Liver (tissue), 3 donors: ENCODE measurements around the gene TREH.

Source experiments
- CTCF ChIP-seq: fragments of 150-350 bp; IDR thresholded peaks from 2 replicates; pipeline ENCODE4 v1.5.1; 2017; ENCODE audit warnings: improper control_type of control experiment, low read depth, low read length; ENCODE audit not compliant: missing input control
- GABPA ChIP-seq, 2 donors: IDR thresholded peaks in 1 of 2; conservative IDR thresholded peaks in 1 of 2; 2 replicates each; pipeline ENCODE4 v1.6.1; 2016; ENCODE audit warnings: antibody characterized with exemption in 2 of 2, mild to moderate bottlenecking in 1 of 2, moderate library complexity in 1 of 2
- HNF4G ChIP-seq: IDR thresholded peaks from 2 replicates; pipeline ENCODE4 v1.6.1; 2016; ENCODE audit warnings: antibody characterized with exemption
- JUND ChIP-seq, 2 donors: IDR thresholded peaks; 2 replicates each; pipeline ENCODE4 v1.6.1; 2016; ENCODE audit warnings: antibody characterized with exemption in 2 of 2
- RAD21 ChIP-seq, 2 donors: IDR thresholded peaks; 2 replicates each; pipeline ENCODE4 v1.6.1; 2016; ENCODE audit warnings: antibody characterized with exemption in 2 of 2, mild to moderate bottlenecking in 2 of 2
- RXRA ChIP-seq, 2 donors: IDR thresholded peaks; 2 replicates each; pipeline ENCODE4 v1.6.1; 2017 to 2018; ENCODE audit warnings: antibody characterized with exemption in 2 of 2, mild to moderate bottlenecking in 1 of 2
- TAF1 ChIP-seq: conservative IDR thresholded peaks from 2 replicates; pipeline ENCODE4 v1.6.1; 2016; ENCODE audit warnings: antibody characterized with exemption, mild to moderate bottlenecking
- YY1 ChIP-seq: IDR thresholded peaks from 2 replicates; pipeline ENCODE4 v1.6.1; 2016; ENCODE audit warnings: antibody characterized with exemption, mild to moderate bottlenecking
- TF ChIP-seq, protein P1 (sequence below): IDR thresholded peaks from 2 replicates; pipeline ENCODE4 v1.6.1; 2016; ENCODE audit warnings: antibody characterized with exemption
- TF ChIP-seq, protein P2 (sequence below): IDR thresholded peaks from 2 replicates; pipeline ENCODE4 v1.6.1; 2016; ENCODE audit warnings: antibody characterized with exemption
- TF ChIP-seq, protein P3 (sequence below): IDR thresholded peaks from 2 replicates; pipeline ENCODE4 v1.6.1; 2016; ENCODE audit warnings: antibody characterized with exemption
- donor health status: healthy.
- donor health status: healthy.

- TF ChIP-seq CTCF (no peak), RAD21 (IDR thresholded peaks at IDR 0.05) (no peak), TAF1 (no peak), YY1 (no peak), GABPA (IDR thresholded peaks at IDR 0.05 in 1 of 2, conservative IDR thresholded peaks at IDR 0.05 in 1 of 2) (no peak), JUND (IDR thresholded peaks at IDR 0.05) (no peak), HNF4G (no peak), RXRA (IDR thresholded peaks at IDR 0.05) (no peak)
- TF ChIP-seq, protein P1, sequence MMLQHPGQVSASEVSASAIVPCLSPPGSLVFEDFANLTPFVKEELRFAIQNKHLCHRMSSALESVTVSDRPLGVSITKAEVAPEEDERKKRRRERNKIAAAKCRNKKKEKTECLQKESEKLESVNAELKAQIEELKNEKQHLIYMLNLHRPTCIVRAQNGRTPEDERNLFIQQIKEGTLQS = no peak
- TF ChIP-seq, protein P2, sequence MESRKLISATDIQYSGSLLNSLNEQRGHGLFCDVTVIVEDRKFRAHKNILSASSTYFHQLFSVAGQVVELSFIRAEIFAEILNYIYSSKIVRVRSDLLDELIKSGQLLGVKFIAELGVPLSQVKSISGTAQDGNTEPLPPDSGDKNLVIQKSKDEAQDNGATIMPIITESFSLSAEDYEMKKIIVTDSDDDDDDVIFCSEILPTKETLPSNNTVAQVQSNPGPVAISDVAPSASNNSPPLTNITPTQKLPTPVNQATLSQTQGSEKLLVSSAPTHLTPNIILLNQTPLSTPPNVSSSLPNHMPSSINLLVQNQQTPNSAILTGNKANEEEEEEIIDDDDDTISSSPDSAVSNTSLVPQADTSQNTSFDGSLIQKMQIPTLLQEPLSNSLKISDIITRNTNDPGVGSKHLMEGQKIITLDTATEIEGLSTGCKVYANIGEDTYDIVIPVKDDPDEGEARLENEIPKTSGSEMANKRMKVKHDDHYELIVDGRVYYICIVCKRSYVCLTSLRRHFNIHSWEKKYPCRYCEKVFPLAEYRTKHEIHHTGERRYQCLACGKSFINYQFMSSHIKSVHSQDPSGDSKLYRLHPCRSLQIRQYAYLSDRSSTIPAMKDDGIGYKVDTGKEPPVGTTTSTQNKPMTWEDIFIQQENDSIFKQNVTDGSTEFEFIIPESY = no peak
- TF ChIP-seq, protein P3, sequence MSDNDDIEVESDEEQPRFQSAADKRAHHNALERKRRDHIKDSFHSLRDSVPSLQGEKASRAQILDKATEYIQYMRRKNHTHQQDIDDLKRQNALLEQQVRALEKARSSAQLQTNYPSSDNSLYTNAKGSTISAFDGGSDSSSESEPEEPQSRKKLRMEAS = no peak
Observed at GRCh38 chr11:118677977-118678376, 1.5 kb downstream of the TREH start.
